K562 (cell line): Measurements from ENCODE around the gene MYB. TPM values are rescaled to one million over a fixed set of nuclear protein-coding genes. Genes with fewer than 3 reads are reported as not detected.

ENCODE experiments used
- ATF4 ChIP-seq: fragments of 450-650 bp; formaldehyde crosslinking; IDR thresholded peaks from 2 replicates; pipeline ENCODE4 v1.4.0; 2022; ENCODE audit warnings: mild to moderate bottlenecking, moderate library complexity
- BACH1 ChIP-seq: fragments of 200-800 bp; sonication (Bioruptor generic); IDR thresholded peaks from 2 replicates; pipeline ENCODE4 v1.6.1; 2016; ENCODE audit warnings: missing genetic modification characterization, missing compliant biosample characterization
- E2F4 ChIP-seq: sonication (generic); formaldehyde crosslinking; IDR thresholded peaks from 2 replicates; pipeline ENCODE4 v1.8.0; 2022; ENCODE audit warnings: mild to moderate bottlenecking, low read depth, missing genetic modification reagents
- FOSL1 ChIP-seq: fragments of 200-800 bp; sonication (Bioruptor generic); conservative IDR thresholded peaks from 2 replicates; pipeline ENCODE4 v1.6.1; 2016; ENCODE audit warnings: missing genetic modification characterization, missing compliant biosample characterization
- FOXJ2 ChIP-seq: fragments of 200-800 bp; sonication (Bioruptor generic); IDR thresholded peaks from 2 replicates; pipeline ENCODE4 v1.6.1; 2016; ENCODE audit warnings: missing genetic modification characterization, missing compliant biosample characterization
- GABPB2 ChIP-seq: fragments of 250-450 bp; sonication (Bioruptor Pico); conservative IDR thresholded peaks from 2 replicates; pipeline ENCODE4 v1.5.1; 2021; ENCODE audit warnings: mild to moderate bottlenecking
- GTF2F1 ChIP-seq: IDR thresholded peaks from 2 replicates; pipeline ENCODE4 v1.6.1; 2011; ENCODE audit warnings: low read depth, low read length, improper control_type of control experiment
- MAZ ChIP-seq, 2 experiments: fragments of 450-650 bp in 1 of 2; sonication (generic) in 1 of 2; formaldehyde crosslinking; IDR thresholded peaks in 1 of 2; conservative IDR thresholded peaks in 1 of 2; 2 replicates each; pipeline versions ENCODE4 v1.4.0 to v1.5.0; 2020; ENCODE audit warnings: mild to moderate bottlenecking in 1 of 2, missing genetic modification reagents in 1 of 2
- PTRF ChIP-seq: fragments of 450-650 bp; IDR thresholded peaks from 2 replicates; pipeline ENCODE4 v1.6.1; 2016; ENCODE audit warnings: mild to moderate bottlenecking, missing genetic modification characterization, missing compliant biosample characterization
- RBM14 ChIP-seq: fragments of 200-400 bp; formaldehyde crosslinking; IDR thresholded peaks from 2 replicates; pipeline ENCODE4 v1.6.1; 2018; ENCODE audit warnings: low read depth, mild to moderate bottlenecking, low read length, moderate library complexity, borderline replicate concordance; ENCODE audit not compliant: insufficient read depth
- RNF2 ChIP-seq: sonication (generic); IDR thresholded peaks from 2 replicates; pipeline ENCODE4 v1.6.1; 2016
- TAF7 ChIP-seq: fragments of 450-650 bp; IDR thresholded peaks from 2 replicates; pipeline ENCODE4 v1.6.1; 2016; ENCODE audit warnings: missing genetic modification characterization, missing compliant biosample characterization
- ZBTB34 ChIP-seq: fragments of 250-450 bp; sonication (Bioruptor Pico); IDR thresholded peaks from 2 replicates; pipeline ENCODE4 v1.8.0; 2021; ENCODE audit warnings: mild to moderate bottlenecking, moderate library complexity
- ZBTB9 ChIP-seq: fragments of 450-650 bp; formaldehyde crosslinking; IDR thresholded peaks from 2 replicates; pipeline ENCODE4 v1.4.0; 2020; ENCODE audit warnings: mild to moderate bottlenecking, moderate library complexity
- ZFP36 ChIP-seq: fragments of 150-350 bp; IDR thresholded peaks from 2 replicates; pipeline ENCODE4 v1.6.1; 2018; ENCODE audit warnings: low read length, low read depth; ENCODE audit not compliant: partially characterized antibody
- polyA plus RNA-seq, 8 experiments: library from polyadenylated mRNA; depleted of rRNA in 4 of 8; stranded (reverse) in 5 of 8; unstranded in 3 of 8; fragments of >200 nt; fragmentation: Nextera tagmentation in 2 of 8; fragmentation: Illumina TruSeq in 1 of 8; extraction: Ambion mirVana in 2 of 8; extraction: Trizol in 1 of 8; gene quantifications; 2 replicates each; pipeline versions ENCODE4 v1.2.1 to v1.2.3, GENCODE V29; 2011 to 2014; ENCODE audit warnings: inconsistent platforms in 1 of 8, missing spikeins in 1 of 8
- total RNA-seq, 7 experiments: library from RNA; depleted of rRNA in 6 of 7; stranded (reverse); fragments of >200 nt in 6 of 7; fragmentation: Illumina TruSeq in 2 of 7; extraction: Trizol in 2 of 7; gene quantifications; 2 replicates each; pipeline versions ENCODE4 v1.2.1 to v1.2.3, GENCODE V29; 2011 to 2021; ENCODE audit warnings: low replicate concordance in 1 of 7

MYB gene
- total and polyA plus RNA-seq, 9 of the 15 experiments (the other 6 are each of a cell fraction or from before 2014, with no cell fraction given), result 35.8 to 218 (median 140) TPM

- TF ChIP-seq GTF2F1, result no peak
- 0 out of 2 replicates have a peak, but pooled peaks have one; percentile 7 for TF ChIP-seq RNF2
- TF ChIP-seq ZFP36, result no peak
- TF ChIP-seq BACH1 (tag), result no peak
- no peak for TF ChIP-seq PTRF (tag)
- TF ChIP-seq ZBTB9 (CRISPR knock-in tag), result no peak
- TF ChIP-seq FOSL1 (tag), result peak; percentile 37; the same call in 1 of the 2 replicates
- no peak for TF ChIP-seq ATF4 (CRISPR knock-in tag)
- 0 out of 4 replicates have a peak, but pooled peaks of 1 of the 2 experiments have one; percentile 4 for TF ChIP-seq MAZ (CRISPR knock-in tag; conservative IDR thresholded peaks at IDR 0.05 in 1 of 2, IDR thresholded peaks at IDR 0.05 in 1 of 2)
- peak; percentile 54; the same call in 1 of the 2 replicates for TF ChIP-seq FOXJ2 (tag)
- no peak for TF ChIP-seq TAF7
- no peak for TF ChIP-seq E2F4 (CRISPR knock-in tag)
- no peak for TF ChIP-seq GABPB2
- no peak for TF ChIP-seq RBM14
- no peak for TF ChIP-seq ZBTB34
Measured at GRCh38 chr6:135231469-135231844, 50.3 kb downstream of the MYB start (continued).
